Activated B cell treated with CpG ODN at 0.5 μM for 24 hours (primary cell): Measurements from ENCODE around the gene PNMA1. TPM values are rescaled to one million over a fixed set of nuclear protein-coding genes. Genes with fewer than 3 reads are reported as not detected.
A peak's percentile ranks its signal among the peaks of the same experiment; 100 is the strongest.

Experiments used
- ATAC-seq: fragments of 200-7000 bp; cut with Tn5 transposase; one replicate; pipeline ENCODE4 v1.10.0; 2021; ENCODE audit warnings: low read depth, mild to moderate bottlenecking, moderate library complexity
- CTCF ChIA-PET: fragments of 350-600 bp; sonication (Branson Sonifier 250); formaldehyde crosslinking; loops from one replicate; lab custom pipeline; 2021; ENCODE audit warnings: antibody characterized with exemption; lab: Charles Lee
- POLR2A ChIA-PET: fragments of 350-600 bp; sonication (Branson Sonifier 250); formaldehyde crosslinking; loops from one replicate; lab custom pipeline; 2021; ENCODE audit warnings: antibody characterized with exemption; lab: Charles Lee
- DNase-seq: peaks from one replicate; pipeline ENCODE4 v3.0.0; 2022
- H3K27ac Mint-ChIP-seq: one replicate; pipeline ENCODE4 v1.8.0; 2020; ENCODE audit warnings: mixed read lengths
- H3K27me3 Mint-ChIP-seq: one replicate; pipeline ENCODE4 v1.8.0; 2021; ENCODE audit warnings: mixed read lengths
- H3K36me3 Mint-ChIP-seq: one replicate; pipeline ENCODE4 v1.8.0; 2021; ENCODE audit warnings: low read depth, mixed read lengths
- H3K4me1 Mint-ChIP-seq: one replicate; pipeline ENCODE4 v1.8.0; 2021; ENCODE audit warnings: mixed read lengths
- H3K4me3 Mint-ChIP-seq: one replicate; pipeline ENCODE4 v1.8.0; 2020; ENCODE audit warnings: mild to moderate bottlenecking, mixed read lengths
- H3K9me3 Mint-ChIP-seq: one replicate; pipeline ENCODE4 v1.8.0; 2020; ENCODE audit warnings: mixed read lengths
- intact Hi-C: fragments of 100-400 bp; cut with micrococcal nuclease; formaldehyde crosslinking; loops from one replicate; pipeline ENCODE4 v1.15.1; 2024
- total RNA-seq: library from RNA; stranded (reverse); gene quantifications from 2 replicates; pipeline ENCODE4 v1.2.3, GENCODE V29; 2022
- TF ChIP-seq, protein P1 (sequence below): fragments of 200-600 bp; IDR thresholded peaks from one replicate; pipeline ENCODE4 v1.8.0; 2022; ENCODE audit warnings: antibody characterized with exemption, mild to moderate bottlenecking

Gene PNMA1
- total RNA-seq, 1 donor from 2014 or later, result 22.2 TPM

DNA sequence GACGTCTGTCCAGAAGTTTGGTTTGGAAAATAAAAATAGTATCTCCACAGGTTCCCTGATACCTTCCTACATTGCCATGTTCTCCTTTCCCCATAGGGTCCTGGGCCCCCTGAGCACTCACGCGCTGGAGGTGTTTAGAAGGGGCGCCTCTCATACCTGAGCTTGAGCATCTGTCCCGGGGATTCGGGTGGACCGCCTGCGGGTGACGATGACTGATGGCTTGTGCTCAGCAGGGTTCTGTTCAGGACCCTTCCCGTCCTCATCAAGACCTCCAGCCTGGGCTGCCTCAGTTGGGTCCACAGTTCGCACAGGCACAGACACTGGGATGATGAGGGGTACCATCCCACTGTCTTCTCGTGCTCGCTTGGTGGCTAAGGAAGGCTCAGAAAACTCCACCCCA lies 22.7 kb upstream of the PNMA1 start:
- Mint-ChIP-seq H3K4me1 (peaks cover 21% of the 10 kb centered on the region), H3K36me3 (peaks cover 63% of the 10 kb centered on the region), H3K27ac (no peak overlapping the region), H3K27me3 (no peaks in the 10 kb centered on the region), H3K4me3 (no peak overlapping the region), H3K9me3 (no peaks in the 10 kb centered on the region)
- POLR2A ChIA-PET, result interaction anchor here (1.0 kb wide), 1 partner anchor 50 kb away, joined by 9 read pairs; no protein-coding TSS in a partner anchor
- intact Hi-C loops, result no loop called here
- no peak for ATAC-seq
- DNase-seq, result no peak
- TF ChIP-seq, protein P1, sequence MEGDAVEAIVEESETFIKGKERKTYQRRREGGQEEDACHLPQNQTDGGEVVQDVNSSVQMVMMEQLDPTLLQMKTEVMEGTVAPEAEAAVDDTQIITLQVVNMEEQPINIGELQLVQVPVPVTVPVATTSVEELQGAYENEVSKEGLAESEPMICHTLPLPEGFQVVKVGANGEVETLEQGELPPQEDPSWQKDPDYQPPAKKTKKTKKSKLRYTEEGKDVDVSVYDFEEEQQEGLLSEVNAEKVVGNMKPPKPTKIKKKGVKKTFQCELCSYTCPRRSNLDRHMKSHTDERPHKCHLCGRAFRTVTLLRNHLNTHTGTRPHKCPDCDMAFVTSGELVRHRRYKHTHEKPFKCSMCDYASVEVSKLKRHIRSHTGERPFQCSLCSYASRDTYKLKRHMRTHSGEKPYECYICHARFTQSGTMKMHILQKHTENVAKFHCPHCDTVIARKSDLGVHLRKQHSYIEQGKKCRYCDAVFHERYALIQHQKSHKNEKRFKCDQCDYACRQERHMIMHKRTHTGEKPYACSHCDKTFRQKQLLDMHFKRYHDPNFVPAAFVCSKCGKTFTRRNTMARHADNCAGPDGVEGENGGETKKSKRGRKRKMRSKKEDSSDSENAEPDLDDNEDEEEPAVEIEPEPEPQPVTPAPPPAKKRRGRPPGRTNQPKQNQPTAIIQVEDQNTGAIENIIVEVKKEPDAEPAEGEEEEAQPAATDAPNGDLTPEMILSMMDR, result no peak
- CTCF ChIA-PET, result no interaction called here

DNA sequence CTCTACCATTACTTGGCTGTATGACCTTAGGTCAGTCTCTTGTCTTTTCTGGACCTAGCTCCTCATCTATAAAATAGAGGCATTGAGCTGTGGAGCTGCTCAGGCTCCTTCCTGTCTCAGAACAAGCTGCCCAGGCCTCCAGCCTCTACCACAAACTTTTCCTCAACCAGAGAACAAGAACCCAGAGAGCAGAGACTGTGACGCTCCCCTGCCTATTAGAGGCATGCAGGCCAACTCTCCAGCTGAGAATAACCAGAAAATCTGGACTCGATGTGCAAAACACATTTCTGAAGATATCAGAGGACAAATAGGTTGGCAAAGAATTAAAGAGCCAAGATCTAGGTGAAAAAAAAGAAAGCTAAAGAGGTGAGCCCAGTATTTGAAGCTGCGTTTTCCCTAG lies 17.8 kb upstream of the PNMA1 start:
- intact Hi-C loops, result no loop called here

DNA sequence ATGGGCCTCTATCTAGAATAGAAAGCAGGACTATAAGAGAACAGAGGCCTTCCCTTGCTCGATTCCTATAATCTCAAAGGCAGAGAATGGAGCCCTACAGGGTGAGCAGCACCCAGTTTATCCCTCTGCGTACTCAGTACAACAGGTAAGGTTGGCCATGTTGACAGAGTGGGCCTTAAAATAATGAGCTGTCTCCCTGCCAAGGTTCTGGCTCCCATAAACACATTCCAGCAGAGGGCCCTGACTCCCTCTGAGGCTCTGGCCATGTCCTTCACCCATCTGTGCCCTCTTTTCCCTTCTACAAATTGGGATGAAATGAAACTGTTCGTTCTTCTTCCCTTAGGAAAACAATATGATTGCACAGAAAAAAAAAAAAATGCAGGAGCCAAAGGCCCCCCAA lies 16.9 kb upstream of the PNMA1 start:
- TF ChIP-seq, protein P1, result no peak
- ChIA-PET CTCF (interaction anchor here (0.6 to 6.6 kb wide), 6 partner anchors 12 to 94 kb away, joined by 3 to 126 read pairs (median 40); no protein-coding TSS in a partner anchor), POLR2A (interaction anchor here (3.3 kb wide), 1 partner anchor 28 kb away, joined by 25 read pairs; a partner anchor contains a TSS)
- Mint-ChIP-seq H3K4me1 (peaks cover 10% of the 10 kb centered on the region), H3K27me3 (no peaks in the 10 kb centered on the region), H3K9me3 (no peaks in the 10 kb centered on the region), H3K27ac (no peak overlapping the region), H3K4me3 (no peak overlapping the region), H3K36me3 (peaks cover 80% of the 10 kb centered on the region)
- DNase-seq (no peak), ATAC-seq (no peak)
- intact Hi-C loops, result no loop called here

More for the DNA sequence above, 17.8 kb upstream of the PNMA1 start:
- H3K36me3 Mint-ChIP-seq, result peaks cover 80% of the 10 kb centered on the region
- DNase-seq, result no peak
- H3K4me1 Mint-ChIP-seq, result peaks cover 10% of the 10 kb centered on the region
- ChIA-PET CTCF (interaction anchor here (0.7 to 6.6 kb wide), 6 partner anchors 11 to 100 kb away, joined by 3 to 78 read pairs (median 4); no protein-coding TSS in a partner anchor), POLR2A (interaction anchor here (0.6 to 1.5 kb wide), 2 partner anchors 16 to 55 kb away, joined by 3 to 4 read pairs; no protein-coding TSS in a partner anchor)
- H3K27ac Mint-ChIP-seq, result peak overlapping the region; percentile 35
- ATAC-seq, result no peak
- H3K4me3 Mint-ChIP-seq, result no peak overlapping the region
- TF ChIP-seq, protein P1, result no peak
- H3K27me3 Mint-ChIP-seq, result no peaks in the 10 kb centered on the region
- no peaks in the 10 kb centered on the region for H3K9me3 Mint-ChIP-seq

DNA sequence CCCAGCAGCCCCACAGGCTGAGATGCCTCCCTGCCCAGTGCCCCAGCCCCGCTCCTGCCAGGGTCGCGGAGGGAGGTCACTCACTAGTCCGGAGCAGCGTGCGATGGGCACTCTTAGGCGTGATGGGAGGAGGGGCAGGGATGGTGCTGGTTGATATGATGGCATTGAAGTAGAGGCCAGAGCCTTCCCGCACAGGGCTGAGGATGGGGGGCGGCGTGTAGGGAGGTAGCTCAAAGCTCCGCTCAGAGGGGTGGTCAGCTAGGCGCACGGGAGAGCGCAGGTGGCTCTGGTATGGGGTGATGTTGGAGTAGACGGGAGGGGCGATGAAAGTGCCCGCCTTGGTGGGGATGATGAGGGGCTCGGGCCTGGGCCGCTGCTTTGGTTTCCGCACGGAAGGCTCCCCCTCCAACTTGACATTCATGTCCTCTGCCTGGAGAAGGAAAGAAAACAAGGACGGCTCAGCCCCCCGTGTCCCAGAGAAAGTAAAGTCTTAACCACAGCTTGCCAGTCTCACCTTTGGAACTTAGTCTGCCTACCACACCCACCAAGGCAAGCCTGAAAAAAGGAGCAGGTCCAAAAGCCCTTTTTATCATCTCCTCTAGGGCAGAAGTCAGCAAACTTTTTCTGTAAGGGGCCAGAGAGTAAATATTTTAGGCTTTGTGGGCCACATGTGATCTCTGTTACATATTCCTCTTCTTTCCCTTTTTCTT lies 15.5 kb upstream of the PNMA1 start:
- H3K4me3 Mint-ChIP-seq, result no peak overlapping the region
- POLR2A ChIA-PET, result interaction anchor here (0.6 to 3.3 kb wide), 8 partner anchors 25 to 211 kb away, joined by 3 to 25 read pairs (median 8); a partner anchor contains a TSS
- H3K9me3 Mint-ChIP-seq, result no peaks in the 10 kb centered on the region
- CTCF ChIA-PET, result interaction anchor here (0.7 to 6.6 kb wide), 16 partner anchors 13 to 158 kb away, joined by 3 to 126 read pairs (median 12); partner anchors contain the start of genes PTGR2 and ZNF410
- TF ChIP-seq, protein P1, result no peak
- H3K27ac Mint-ChIP-seq, result peak overlapping the region; percentile 70
- intact Hi-C loops, result loop anchor here (2.0 to 5.0 kb wide), 4 partner anchors 57 to 309 kb away; partner anchors contain the start of genes COQ6, FAM161B and ZNF410
- no peak for DNase-seq
- peaks cover 85% of the 10 kb centered on the region for H3K36me3 Mint-ChIP-seq
- H3K27me3 Mint-ChIP-seq, result no peaks in the 10 kb centered on the region
- peaks cover 10% of the 10 kb centered on the region for H3K4me1 Mint-ChIP-seq
- ATAC-seq, result no peak
